Urinary bladder (tissue), 4 donors: ENCODE data around the gene SMPD2. TPM values are rescaled to one million over a fixed set of nuclear protein-coding genes. Genes with fewer than 3 reads are reported as not detected.
"Not testable (repeated sequence)": the region's sequence is repeated elsewhere in the genome, so short reads cannot be mapped to it uniquely, and the experiment has no call there.

Experiments
- DNase-seq: peaks from one replicate; pipeline ENCODE4 v3.0.0-alpha.2; 2015; ENCODE audit errors: extremely low spot score
- H3K27ac ChIP-seq: one replicate; pipeline ENCODE4 v1.5.1; 2013; ENCODE audit warnings: low read depth, mild to moderate bottlenecking, moderate library complexity
- H3K36me3 ChIP-seq: one replicate; pipeline ENCODE4 v1.6.1; 2013; ENCODE audit warnings: mild to moderate bottlenecking, moderate library complexity; ENCODE audit not compliant: insufficient read depth
- H3K4me1 ChIP-seq: one replicate; pipeline ENCODE4 v1.6.1; 2013; ENCODE audit warnings: mild to moderate bottlenecking, moderate library complexity; ENCODE audit not compliant: insufficient read depth
- H3K4me3 ChIP-seq: one replicate; pipeline ENCODE4 v1.5.1; 2013; ENCODE audit warnings: low read depth, low read length
- WGBS: extraction: QIAGEN DNeasy Blood & Tissue Kit; methylation state at CpG from one replicate; pipeline ENCODE4 v1.1.7; 2013; 5-methylcytosine and 5-hydroxymethylcytosine counted together
- polyA plus RNA-seq: library from polyadenylated mRNA; stranded (reverse); fragments of 200-250 nt; gene quantifications from one replicate; pipeline ENCODE4 v1.2.3, GENCODE V29; 2013
- total RNA-seq: library from RNA; depleted of rRNA; stranded (reverse); fragments of >200 nt; gene quantifications from one replicate; pipeline ENCODE4 v1.2.3, GENCODE V29; 2014
- donor health status: healthy with polysubstance abuse.
- donor health status: healthy.

The SMPD2 gene
- total and polyA plus RNA-seq, 2 donors = 9.1 to 9.5 TPM

DNA sequence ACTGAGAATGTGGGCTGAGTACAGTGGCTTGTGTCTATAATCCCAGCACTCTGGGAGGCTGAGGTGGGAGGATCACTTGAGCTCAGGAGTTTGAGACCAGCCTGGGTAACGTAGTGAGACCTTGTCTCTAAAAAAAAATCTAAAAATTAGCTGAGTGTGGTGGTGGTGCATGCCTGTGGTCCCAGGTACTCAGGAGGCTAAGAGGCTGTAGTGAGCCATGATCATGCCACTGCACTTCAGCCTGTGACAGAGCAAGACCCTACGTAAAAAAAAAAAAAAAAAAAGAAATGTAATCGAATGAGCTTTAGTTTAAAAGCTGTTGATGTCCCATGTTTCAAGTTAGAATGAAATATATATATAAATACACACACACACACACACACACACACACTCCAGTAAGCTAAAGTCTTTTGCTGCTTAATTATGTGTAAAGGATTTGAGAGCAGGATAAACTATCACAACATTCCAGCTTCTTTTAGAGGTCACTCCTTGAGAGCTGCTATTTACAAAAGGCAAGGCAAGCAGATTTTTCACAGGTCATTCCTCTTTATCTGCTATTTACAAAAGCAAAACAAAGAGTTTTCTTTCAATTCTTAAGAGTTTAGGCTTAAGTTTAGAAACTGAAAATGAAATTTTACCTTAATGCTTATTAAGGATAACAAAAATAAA is 19.8 kb downstream of the SMPD2 start:
- Histone ChIP-seq H3K36me3 (peaks cover 3% of the 10 kb centered on the region), H3K4me3 (no peak overlapping the region), H3K4me1 (peaks cover 1% of the 10 kb centered on the region), H3K27ac (no peak overlapping the region)
- DNase-seq = no peak
- 85% methylated on average over 3 of the region's 3 CpGs for WGBS

- not testable (repeated sequence) for H3K36me3 ChIP-seq, H3K4me1 ChIP-seq, H3K27ac ChIP-seq, H3K4me3 ChIP-seq, DNase-seq
- 98% methylated on average over 1 of the region's 1 CpG for WGBS
Measured at GRCh38 chr6:109461205-109461604, 20.7 kb downstream of the SMPD2 start.

GRCh38 chr6:109461733-109462526 is 21.4 kb downstream of the SMPD2 start:
- 79% methylated on average over 1 of the region's 1 CpG for WGBS
- Histone ChIP-seq H3K4me1 (peaks cover 1% of the 10 kb centered on the region), H3K4me3 (no peak overlapping the region), H3K36me3 (peaks cover 3% of the 10 kb centered on the region), H3K27ac (no peak overlapping the region)
- DNase-seq = no peak

DNA sequence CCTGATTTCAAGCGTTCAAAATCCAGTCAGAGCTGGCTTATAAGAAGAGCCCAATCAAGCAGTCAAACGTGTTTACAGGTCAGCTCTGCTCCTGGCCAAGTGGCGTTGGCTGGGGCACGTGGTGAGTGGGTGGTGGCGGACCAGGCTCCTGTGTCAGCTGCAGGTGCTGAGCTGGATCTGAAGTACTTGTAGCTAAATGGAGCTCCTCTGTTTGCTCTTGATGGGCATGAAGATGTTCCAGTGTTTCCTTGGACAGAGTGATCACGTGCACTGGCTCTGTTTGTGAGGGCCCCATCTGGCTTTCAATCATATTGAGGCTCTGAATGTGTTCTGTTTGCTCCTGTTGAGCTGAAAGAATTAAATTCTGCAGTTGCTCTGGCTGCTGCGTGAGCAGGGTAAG is 25.2 kb downstream of the SMPD2 start:
- WGBS = 87% methylated on average over 7 of the region's 7 CpGs
- Histone ChIP-seq H3K4me1 (no peaks in the 10 kb centered on the region), H3K4me3 (no peak overlapping the region), H3K27ac (no peak overlapping the region), H3K36me3 (peaks cover 3% of the 10 kb centered on the region)
- no peak for DNase-seq

DNA sequence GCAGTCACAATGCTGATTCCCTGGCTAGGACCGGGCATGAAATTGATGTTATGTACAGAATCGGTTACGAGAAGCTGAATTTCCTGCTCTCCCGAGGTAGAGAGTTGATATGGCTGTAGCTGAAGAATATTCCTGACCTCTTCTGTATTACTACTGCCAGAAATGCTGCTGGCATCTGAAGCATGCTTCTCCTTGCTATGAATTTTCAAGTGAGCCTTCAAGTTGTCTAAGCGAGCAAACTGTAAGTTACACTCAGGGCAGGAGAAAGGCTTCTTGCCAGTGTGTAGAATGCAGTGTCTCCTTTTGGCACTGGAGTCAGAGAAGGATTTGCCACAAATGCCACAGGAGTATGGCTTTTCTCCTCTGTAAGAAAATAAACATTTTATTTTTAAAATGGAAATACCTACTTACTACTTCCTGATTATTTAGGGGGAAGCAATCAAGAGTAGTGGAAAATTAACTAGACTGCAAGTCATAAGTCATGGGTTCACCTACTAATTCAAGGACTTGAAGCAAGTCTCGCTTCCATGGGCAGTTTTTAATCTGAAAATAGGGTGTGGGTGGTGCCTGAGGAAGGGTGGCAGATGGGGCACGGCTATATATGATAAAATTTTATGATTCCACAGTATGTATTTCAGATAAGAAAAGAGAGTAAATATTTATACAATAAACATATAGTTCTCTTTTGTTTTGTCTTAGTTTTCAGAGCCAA is 25.8 kb downstream of the SMPD2 start:
- H3K27ac ChIP-seq = no peak overlapping the region

GRCh38 chr6:109467696-109468095 is 27.2 kb downstream of the SMPD2 start:
- no peak for DNase-seq
- Histone ChIP-seq H3K36me3 (no peaks in the 10 kb centered on the region), H3K4me1 (no peaks in the 10 kb centered on the region), H3K27ac (no peak overlapping the region), H3K4me3 (no peak overlapping the region)
- WGBS = 78% methylated on average over 6 of the region's 6 CpGs

More for the DNA sequence above, 25.8 kb downstream of the SMPD2 start:
- 86% methylated on average over 7 of the region's 7 CpGs for WGBS
- no peak for DNase-seq
- Histone ChIP-seq H3K4me1 (no peaks in the 10 kb centered on the region), H3K36me3 (peaks cover 3% of the 10 kb centered on the region), H3K4me3 (no peak overlapping the region)

- 92% methylated on average over 5 of the region's 5 CpGs for WGBS
- Histone ChIP-seq H3K27ac (no peak overlapping the region), H3K4me3 (no peak overlapping the region), H3K36me3 (no peaks in the 10 kb centered on the region), H3K4me1 (no peaks in the 10 kb centered on the region)
- no peak for DNase-seq
Measured at GRCh38 chr6:109469591-109470189, 29.2 kb downstream of the SMPD2 start.

DNA sequence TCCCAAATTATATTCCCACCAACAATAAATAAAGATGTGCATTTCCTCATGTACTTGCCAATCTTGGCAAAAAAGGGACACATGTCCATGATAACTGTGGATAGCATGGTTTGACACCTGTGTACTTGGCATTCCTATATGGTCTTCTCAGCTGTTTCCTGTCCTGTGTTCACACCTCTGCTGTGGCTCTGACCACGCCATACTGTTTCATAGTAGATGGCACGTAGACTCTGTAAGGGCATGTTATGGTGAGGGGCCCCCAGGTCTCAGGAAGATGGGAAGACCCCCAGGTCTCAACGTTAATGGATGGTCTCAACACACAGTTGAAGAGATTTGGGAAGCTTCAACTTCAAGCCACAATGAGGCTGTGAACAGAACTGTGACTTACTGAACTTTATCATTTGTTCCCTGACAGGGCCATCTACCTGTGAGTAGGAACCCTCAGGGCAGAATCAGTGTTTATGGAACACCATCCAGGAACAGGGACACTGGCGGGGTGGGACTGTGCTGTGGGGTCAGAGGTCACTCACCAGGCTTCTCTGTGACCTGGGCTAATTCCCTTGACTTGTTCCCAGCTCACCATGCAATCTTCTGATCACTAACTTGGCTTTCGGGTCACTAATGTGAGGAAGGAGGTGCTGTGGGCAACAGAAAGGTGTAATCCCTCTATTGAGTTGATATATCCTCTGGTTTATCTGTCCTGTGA is 30.7 kb downstream of the SMPD2 start:
- no peak overlapping the region for H3K27ac ChIP-seq
- H3K4me1 ChIP-seq = no peaks in the 10 kb centered on the region
- H3K4me3 ChIP-seq = no peak overlapping the region
- DNase-seq = no peak
- 91% methylated on average over 5 of the region's 5 CpGs for WGBS
- H3K36me3 ChIP-seq = no peaks in the 10 kb centered on the region

- H3K4me3 ChIP-seq = no peak overlapping the region
- H3K27ac ChIP-seq = no peak overlapping the region
- DNase-seq = no peak
- H3K4me1 ChIP-seq = peaks cover under 1% of the 10 kb centered on the region
- WGBS = 97% methylated on average over 9 of the region's 9 CpGs
- H3K36me3 ChIP-seq = no peaks in the 10 kb centered on the region
Measured at GRCh38 chr6:109472132-109472995, 31.8 kb downstream of the SMPD2 start.

DNA sequence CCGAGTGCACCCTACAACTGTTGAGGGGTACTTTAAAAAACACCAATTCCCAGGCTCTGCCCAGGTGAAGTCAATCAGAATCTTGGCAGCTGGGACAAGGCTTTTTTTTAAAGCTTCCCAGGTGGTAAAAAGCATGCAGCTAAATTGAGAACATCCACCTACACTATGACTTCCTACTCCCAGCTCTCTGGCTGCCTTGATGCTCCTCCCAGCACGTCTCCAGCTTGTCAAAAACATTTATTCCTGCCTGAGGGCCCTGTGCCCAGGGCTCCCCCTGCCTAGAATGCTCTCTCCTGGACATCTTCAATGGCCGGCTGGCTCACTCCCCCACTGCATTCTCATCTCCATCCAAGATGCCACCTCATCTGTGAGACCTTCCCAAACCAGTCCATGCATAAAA is 32.6 kb downstream of the SMPD2 start:
- no peak for DNase-seq
- Histone ChIP-seq H3K4me3 (no peak overlapping the region), H3K4me1 (peaks cover 2% of the 10 kb centered on the region), H3K36me3 (no peaks in the 10 kb centered on the region), H3K27ac (no peak overlapping the region)
- WGBS = 93% methylated on average over 3 of the region's 3 CpGs

GRCh38 chr6:109474995-109475394 is 34.5 kb downstream of the SMPD2 start:
- H3K36me3 ChIP-seq = peaks cover 2% of the 10 kb centered on the region

DNA sequence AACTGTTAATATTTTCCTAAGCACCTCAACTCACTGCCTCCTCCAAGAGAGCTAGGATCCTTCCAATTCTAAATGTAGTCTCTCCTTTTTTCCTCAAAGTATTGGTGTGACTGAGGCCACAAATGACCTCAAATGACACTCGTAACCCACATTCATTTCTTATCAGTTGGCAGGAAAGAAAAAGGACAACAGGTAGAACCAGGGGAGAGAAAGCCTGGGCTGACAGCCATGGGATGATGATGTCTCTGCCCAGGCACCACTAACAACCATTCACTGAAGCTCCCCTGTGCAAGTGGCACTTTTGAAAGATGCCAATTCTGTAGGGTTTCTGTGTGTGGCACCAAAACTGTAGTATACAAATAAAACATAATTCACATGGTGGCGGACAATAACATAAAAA is 35.1 kb downstream of the SMPD2 start:
- 85% methylated on average over 2 of the region's 2 CpGs for WGBS
- no peak for DNase-seq
- Histone ChIP-seq H3K27ac (no peak overlapping the region), H3K36me3 (peaks cover 2% of the 10 kb centered on the region), H3K4me1 (peaks cover 2% of the 10 kb centered on the region), H3K4me3 (no peak overlapping the region)

More at GRCh38 chr6:109474995-109475394, 34.5 kb downstream of the SMPD2 start:
- Histone ChIP-seq H3K4me1 (peaks cover 2% of the 10 kb centered on the region), H3K4me3 (no peak overlapping the region), H3K27ac (no peak overlapping the region)
- WGBS = 75% methylated on average over 4 of the region's 4 CpGs
- no peak for DNase-seq
